Effector memory CD8-positive, alpha-beta T cell (primary cell): Measurements from ENCODE around the gene DIAPH3.

Experiments
- ATAC-seq: fragments of 150-1000 bp; cut with Tn5 transposase; replicated peaks from 2 replicates; pipeline ENCODE4 v1.10.0; 2021; ENCODE audit warnings: mild to moderate bottlenecking, moderate library complexity
- DNase-seq, 3 experiments: peaks; one replicate each; pipeline ENCODE4 v3.0.0; 2021
- H3K27ac Mint-ChIP-seq, 2 donors: one replicate each; pipeline ENCODE4 v1.8.0; 2022; ENCODE audit warnings: mild to moderate bottlenecking in 2 of 2, mixed read lengths in 2 of 2, moderate library complexity in 2 of 2
- H3K27me3 Mint-ChIP-seq, 2 donors: one replicate each; pipeline ENCODE4 v1.8.0; 2022; ENCODE audit warnings: mixed read lengths in 2 of 2
- H3K36me3 Mint-ChIP-seq: one replicate; pipeline ENCODE4 v1.8.0; 2022; ENCODE audit warnings: mild to moderate bottlenecking, moderate library complexity, mixed read lengths; ENCODE audit not compliant: insufficient read depth
- H3K4me1 Mint-ChIP-seq, 2 donors: one replicate each; pipeline ENCODE4 v1.8.0; 2022; ENCODE audit warnings: low read depth in 2 of 2, mixed read lengths in 2 of 2
- H3K4me3 Mint-ChIP-seq, 2 donors: one replicate each; pipeline ENCODE4 v1.8.0; 2022; ENCODE audit warnings: mild to moderate bottlenecking in 2 of 2, mixed read lengths in 2 of 2, moderate library complexity in 2 of 2
- H3K9me3 Mint-ChIP-seq, 2 donors: one replicate each; pipeline ENCODE4 v1.8.0; 2022; ENCODE audit warnings: mixed read lengths in 2 of 2

The DIAPH3 gene

GRCh38 chr13:59641261-59641660, 522.5 kb downstream of the DIAPH3 start:
- no peaks in the 10 kb centered on the region for H3K9me3 Mint-ChIP-seq
- no peak overlapping the region for H3K4me3 Mint-ChIP-seq
- no peaks in the 10 kb centered on the region for H3K4me1 Mint-ChIP-seq
- ATAC-seq (no peak), DNase-seq (no peak)
- H3K27ac Mint-ChIP-seq, result no peak overlapping the region
- H3K36me3 Mint-ChIP-seq, result peaks cover 2% of the 10 kb centered on the region
- peaks cover 17 to 23% of the 10 kb centered on the region in 2 donors for H3K27me3 Mint-ChIP-seq

- no peak overlapping the region for H3K4me3 Mint-ChIP-seq
- peaks cover 9 to 17% of the 10 kb centered on the region in 2 donors for H3K27me3 Mint-ChIP-seq
- no peaks in the 10 kb centered on the region for H3K9me3 Mint-ChIP-seq
- no peaks in the 10 kb centered on the region for H3K4me1 Mint-ChIP-seq
- no peak overlapping the region for H3K27ac Mint-ChIP-seq
- ATAC-seq, result no peak
- DNase-seq, result no peak
- no peaks in the 10 kb centered on the region for H3K36me3 Mint-ChIP-seq
Measured at GRCh38 chr13:59638404-59638803, 525.3 kb downstream of the DIAPH3 start.

GRCh38 chr13:59635589-59635988, 528.1 kb downstream of the DIAPH3 start:
- Mint-ChIP-seq H3K9me3 (no peaks in the 10 kb centered on the region), H3K27me3 (peaks cover 6 to 9% of the 10 kb centered on the region in 2 donors), H3K4me3 (no peak overlapping the region), H3K4me1 (no peaks in the 10 kb centered on the region), H3K36me3 (no peaks in the 10 kb centered on the region), H3K27ac (no peak overlapping the region)
- no peak for ATAC-seq
- no peak for DNase-seq

- Mint-ChIP-seq H3K4me3 (no peak overlapping the region), H3K27me3 (peaks cover 6 to 9% of the 10 kb centered on the region in 2 donors), H3K36me3 (no peaks in the 10 kb centered on the region), H3K9me3 (no peaks in the 10 kb centered on the region), H3K27ac (no peak overlapping the region), H3K4me1 (no peaks in the 10 kb centered on the region)
- DNase-seq, result no peak
- ATAC-seq, result no peak
Measured at GRCh38 chr13:59633290-59633689, 530.4 kb downstream of the DIAPH3 start.

- H3K4me1 Mint-ChIP-seq, result no peaks in the 10 kb centered on the region
- H3K27ac Mint-ChIP-seq, result no peak overlapping the region
- DNase-seq, result no peak
- peaks cover under 1 to 1% of the 10 kb centered on the region in 2 donors for H3K27me3 Mint-ChIP-seq
- no peaks in the 10 kb centered on the region for H3K9me3 Mint-ChIP-seq
- H3K36me3 Mint-ChIP-seq, result no peaks in the 10 kb centered on the region
- no peak overlapping the region for H3K4me3 Mint-ChIP-seq
- no peak for ATAC-seq
Measured at GRCh38 chr13:59631271-59631670, 532.5 kb downstream of the DIAPH3 start.

GRCh38 chr13:59625111-59625510, 538.6 kb downstream of the DIAPH3 start:
- Mint-ChIP-seq H3K4me3 (no peak overlapping the region), H3K9me3 (no peaks in the 10 kb centered on the region), H3K27me3 (peaks cover 7 to 10% of the 10 kb centered on the region in 2 donors), H3K27ac (no peak overlapping the region), H3K4me1 (no peaks in the 10 kb centered on the region), H3K36me3 (no peaks in the 10 kb centered on the region)
- ATAC-seq, result no peak
- DNase-seq, result no peak

GRCh38 chr13:59623206-59623915, 540.4 kb downstream of the DIAPH3 start:
- Mint-ChIP-seq H3K4me1 (no peaks in the 10 kb centered on the region), H3K36me3 (no peaks in the 10 kb centered on the region), H3K4me3 (no peak overlapping the region), H3K27ac (no peak overlapping the region), H3K9me3 (peaks cover 3 to 10% of the 10 kb centered on the region in 2 donors), H3K27me3 (peaks cover 7 to 10% of the 10 kb centered on the region in 2 donors)
- no peak for DNase-seq
- no peak for ATAC-seq

GRCh38 chr13:59621773-59622172, 542.0 kb downstream of the DIAPH3 start:
- Mint-ChIP-seq H3K27me3 (peaks cover 7 to 19% of the 10 kb centered on the region in 2 donors), H3K4me1 (no peaks in the 10 kb centered on the region), H3K9me3 (peaks cover 6 to 18% of the 10 kb centered on the region in 2 donors), H3K4me3 (no peak overlapping the region), H3K36me3 (no peaks in the 10 kb centered on the region), H3K27ac (no peak overlapping the region)
- DNase-seq (no peak), ATAC-seq (no peak)
